GM23338 (cell line): ENCODE measurements around the gene SNX22.

Source experiments
- CTCF ChIP-seq, 2 experiments: fragments of 200-600 bp in 1 of 2; sonication (generic) in 1 of 2; conservative IDR thresholded peaks; 2 replicates each; pipeline versions ENCODE4 v1.5.1 to v1.6.1; 2016 to 2017; ENCODE audit warnings: antibody characterized with exemption in 2 of 2, low read depth in 2 of 2, mild to moderate bottlenecking in 2 of 2, moderate library complexity in 1 of 2
- POLR2AphosphoS5 ChIP-seq: IDR thresholded peaks from 2 replicates; pipeline ENCODE4 v1.6.1; 2016; ENCODE audit warnings: antibody characterized with exemption, low read depth
- REST ChIP-seq: IDR thresholded peaks from one replicate; pipeline ENCODE4 v1.6.1; 2018; ENCODE audit warnings: antibody characterized with exemption; ENCODE audit not compliant: unreplicated experiment

DNA sequence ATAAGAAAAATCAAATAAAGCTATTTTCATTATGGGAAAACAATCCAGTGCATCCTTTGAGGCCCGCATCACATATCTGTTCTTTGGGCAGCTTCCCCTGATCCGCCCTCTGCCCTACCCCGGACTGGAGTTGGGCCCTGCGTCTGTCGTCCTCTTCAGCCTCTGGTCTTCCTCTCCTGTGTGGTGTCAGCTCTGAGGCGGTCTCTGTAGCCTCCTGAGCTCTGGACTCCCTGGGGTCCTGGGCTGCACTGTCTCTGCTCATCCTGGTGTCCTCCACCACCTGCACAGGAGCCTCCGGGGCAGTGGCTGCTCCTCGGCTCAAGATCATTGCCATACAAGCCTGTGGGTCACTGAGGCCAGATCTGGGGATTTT, 7.4 kb upstream of the SNX22 start:
- no peak for TF ChIP-seq CTCF (conservative IDR thresholded peaks at IDR 0.05; ENCODE audit: low read depth in 2 of 2)
- no peak for TF ChIP-seq REST
- TF ChIP-seq POLR2AphosphoS5 = no peak
